ENCODE results near the gene WDR82.

The WDR82 gene

DNA sequence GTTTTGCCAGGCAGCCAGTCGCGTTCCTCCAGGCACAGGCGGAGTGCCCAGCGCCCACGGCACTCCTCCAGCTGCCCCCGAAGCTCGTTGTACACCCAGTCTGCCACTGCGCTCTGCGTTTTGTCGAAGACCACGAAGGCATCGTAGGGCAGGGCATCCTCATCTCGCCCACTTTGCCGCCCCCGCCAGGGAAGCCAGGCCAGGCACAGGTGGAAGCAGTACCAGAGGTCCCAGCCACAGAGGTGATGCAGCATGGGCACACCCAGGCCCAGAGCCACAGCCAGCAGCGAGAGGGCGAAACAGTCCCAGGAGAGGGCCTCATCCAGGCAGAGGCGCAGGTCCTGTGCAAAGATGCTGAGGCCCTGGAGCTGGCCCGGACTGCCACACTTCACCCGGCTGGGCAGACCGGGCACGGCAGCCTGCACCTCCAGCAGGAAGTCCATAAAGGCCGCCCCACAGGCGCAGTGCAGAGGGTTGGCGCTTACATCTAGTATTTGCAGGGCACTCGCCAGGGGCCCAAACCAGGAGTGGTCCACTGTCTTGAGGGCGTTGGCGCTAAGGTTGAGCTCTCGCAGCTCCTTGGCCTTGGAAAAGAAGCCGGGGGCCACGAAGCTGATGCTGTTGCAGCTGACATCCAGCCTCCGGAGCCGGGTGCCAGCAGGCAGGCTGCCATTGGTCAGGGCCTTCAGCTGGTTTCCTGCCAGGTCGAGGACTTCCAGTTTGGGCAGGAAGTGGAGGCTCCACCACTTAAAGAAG is 56.7 kb downstream of the WDR82 start:
- DNase-seq: no peak

DNA sequence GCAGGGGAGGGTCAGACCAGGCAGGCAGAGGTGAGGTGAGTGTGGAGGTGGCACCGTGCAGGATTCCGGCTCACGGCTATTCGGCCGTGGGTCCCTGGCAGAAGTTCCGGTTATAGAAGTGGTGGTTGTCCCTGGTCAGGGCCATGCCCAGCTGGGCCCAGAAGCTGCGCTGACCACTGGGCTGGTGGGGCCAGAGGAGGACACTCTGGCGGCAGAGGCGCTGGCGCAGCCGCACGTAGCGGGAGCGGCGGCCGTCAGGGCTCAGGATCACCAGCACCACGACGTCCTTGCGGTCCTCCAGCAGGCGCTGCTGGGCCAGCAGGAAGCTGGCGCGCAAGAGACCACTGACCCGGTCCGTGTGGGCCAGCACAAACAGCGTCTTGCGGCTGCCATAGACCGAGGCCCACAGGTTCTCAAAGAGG is 57.3 kb downstream of the WDR82 start:
- DNase-seq: no peak

GRCh38 chr3:52220380-52221026 is 57.9 kb downstream of the WDR82 start:
- peak; percentile 84 to 91 (median 85) for DNase-seq

- DNase-seq: no peak
Observed at GRCh38 chr3:52218937-52219650, 59.4 kb downstream of the WDR82 start.

DNA sequence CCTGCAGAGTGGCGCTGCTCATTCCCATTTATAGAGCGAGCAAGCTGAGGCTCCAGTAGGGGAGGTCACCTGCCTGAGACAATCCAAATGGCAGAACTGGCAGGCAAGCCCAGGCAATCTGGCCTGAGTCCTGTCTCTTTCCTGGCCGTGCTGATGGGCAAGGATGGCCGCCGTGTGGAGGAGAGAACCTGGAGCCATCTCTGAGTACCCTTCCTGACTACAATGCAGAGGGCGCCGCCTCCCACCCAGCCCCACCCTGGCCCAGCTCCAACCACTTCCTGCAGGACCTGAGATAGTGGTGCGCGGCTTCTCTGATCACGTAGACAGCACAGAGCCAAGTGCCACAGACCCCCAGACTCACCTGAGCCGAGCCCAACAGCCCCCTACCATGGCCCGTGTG is 60.0 kb downstream of the WDR82 start:
- no peak for DNase-seq

DNA sequence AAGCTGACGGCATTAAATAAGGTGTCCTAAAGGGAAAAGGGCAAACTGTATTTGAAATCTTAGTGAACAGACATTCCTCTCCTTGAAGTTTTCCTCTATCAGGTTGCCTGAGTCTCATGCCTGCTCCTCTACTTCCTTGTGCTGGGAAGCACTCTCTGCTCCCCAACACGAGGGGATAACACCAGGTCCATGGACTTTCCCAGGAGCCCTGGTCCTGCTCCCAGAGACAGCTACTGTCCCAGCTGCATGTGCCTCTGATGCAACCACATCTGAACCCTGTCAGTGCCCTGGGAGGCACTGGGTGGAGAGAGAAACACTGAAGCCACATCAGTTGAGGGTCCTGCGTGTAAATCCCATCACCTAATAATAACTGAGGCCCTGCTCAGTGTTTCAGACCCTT is 60.4 kb downstream of the WDR82 start:
- peak in 1 of 3 donors; percentile 30 for DNase-seq

DNA sequence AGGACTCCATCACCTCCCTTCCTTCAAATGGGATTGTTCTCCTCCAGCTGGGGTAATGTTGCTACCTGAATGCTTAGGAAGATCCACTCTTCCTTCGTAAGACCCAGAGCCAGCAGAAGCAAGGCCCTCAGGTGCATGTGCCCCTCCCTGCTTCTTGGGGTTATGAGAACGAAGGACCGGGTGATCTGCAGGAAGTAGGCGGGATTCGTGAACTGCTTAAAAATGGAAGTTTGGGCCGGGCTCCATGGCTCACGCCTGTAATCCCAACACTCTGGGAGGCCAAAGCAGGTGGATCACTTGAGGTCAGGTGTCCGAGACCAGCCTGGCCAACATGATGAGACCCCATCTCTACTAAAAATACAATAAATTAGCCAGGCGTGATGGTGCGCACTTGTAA is 61.0 kb downstream of the WDR82 start:
- DNase-seq: no peak

DNA sequence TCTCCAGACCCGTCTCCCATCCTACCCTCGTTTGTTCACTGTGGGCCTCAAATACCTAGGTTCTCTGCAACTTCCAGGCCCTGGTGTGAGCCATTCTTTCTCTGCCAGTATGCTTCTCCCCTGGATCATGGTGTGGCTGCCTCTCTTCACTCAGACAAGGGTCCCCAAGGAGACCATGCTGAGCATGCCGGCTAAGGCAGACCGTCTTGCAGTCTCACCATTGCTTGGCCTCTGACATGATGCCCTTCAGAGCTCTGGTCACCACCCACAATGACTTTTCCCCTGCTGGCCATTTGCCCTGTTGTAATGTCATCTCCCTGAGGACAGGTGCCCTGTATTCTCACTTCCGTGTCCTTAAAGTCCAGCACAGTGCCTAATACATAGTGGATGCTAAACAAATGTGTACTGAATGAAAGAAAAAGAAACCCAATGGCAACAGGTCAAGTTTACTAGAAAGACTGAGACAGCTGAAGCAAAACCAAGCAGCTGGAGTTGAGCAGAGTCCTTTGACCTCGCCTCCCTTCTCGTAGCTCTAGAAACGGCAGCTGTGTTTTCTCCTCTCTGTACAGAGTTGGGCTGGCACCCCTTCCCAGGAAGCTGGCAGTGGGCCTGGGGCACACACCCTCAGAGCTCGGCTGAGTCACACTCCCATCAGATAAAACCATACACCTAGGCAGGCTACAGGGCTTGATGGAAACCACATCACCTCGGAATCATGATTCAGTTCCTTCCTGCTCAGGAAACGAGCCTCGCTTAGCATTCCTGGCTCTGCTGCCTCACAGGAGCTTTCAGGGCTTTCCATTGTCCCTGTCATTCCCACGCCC is 61.7 kb downstream of the WDR82 start:
- DNase-seq: no peak

DNA sequence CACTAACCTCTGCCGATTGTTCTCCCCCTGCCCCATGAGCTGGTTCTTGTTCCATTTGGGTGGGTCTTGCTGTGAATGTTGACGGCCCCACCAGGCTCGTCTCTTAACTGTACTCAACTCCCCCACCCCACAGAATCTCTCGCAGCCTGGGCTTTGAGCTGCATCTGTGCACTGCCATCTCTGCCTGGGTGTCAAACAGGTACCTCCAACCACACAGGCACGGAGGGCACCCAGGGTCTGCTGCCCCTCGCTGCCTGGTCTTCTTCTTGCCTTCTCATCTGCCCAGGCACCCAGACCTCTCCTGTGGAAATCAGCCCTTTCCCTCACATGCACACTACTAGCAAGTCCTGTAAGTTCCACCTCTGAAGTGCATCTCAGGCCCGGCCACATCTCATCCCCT is 63.1 kb downstream of the WDR82 start:
- DNase-seq: no peak

- no peak for DNase-seq
Observed at GRCh38 chr3:52213901-52214300, 64.5 kb downstream of the WDR82 start.

DNA sequence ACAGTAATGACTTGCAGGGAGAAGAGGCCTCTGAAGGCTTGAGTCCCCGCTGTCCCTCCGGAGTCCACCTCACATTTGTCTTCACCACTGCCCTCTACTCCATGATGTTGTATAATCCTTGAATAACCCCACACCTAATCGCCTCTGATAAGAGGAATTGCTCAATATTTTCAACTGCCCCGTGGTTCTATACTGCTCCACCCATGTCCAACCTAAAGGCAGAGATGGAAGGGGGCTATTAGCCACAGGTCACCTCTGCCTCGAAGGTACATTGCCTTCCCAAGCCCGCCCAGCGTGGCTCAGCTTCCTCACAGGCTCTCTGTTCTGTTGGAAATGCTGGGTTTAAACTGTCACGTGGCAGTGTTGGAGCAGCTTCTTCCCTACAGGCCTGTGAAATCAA is 65.4 kb downstream of the WDR82 start:
- DNase-seq: no peak

GRCh38 chr3:52211268-52211891 is 67.1 kb downstream of the WDR82 start:
- DNase-seq: no peak

- DNase-seq: peak; percentile 68 to 83 (median 79)
Observed at GRCh38 chr3:52210550-52211046, 67.9 kb downstream of the WDR82 start.

DNA sequence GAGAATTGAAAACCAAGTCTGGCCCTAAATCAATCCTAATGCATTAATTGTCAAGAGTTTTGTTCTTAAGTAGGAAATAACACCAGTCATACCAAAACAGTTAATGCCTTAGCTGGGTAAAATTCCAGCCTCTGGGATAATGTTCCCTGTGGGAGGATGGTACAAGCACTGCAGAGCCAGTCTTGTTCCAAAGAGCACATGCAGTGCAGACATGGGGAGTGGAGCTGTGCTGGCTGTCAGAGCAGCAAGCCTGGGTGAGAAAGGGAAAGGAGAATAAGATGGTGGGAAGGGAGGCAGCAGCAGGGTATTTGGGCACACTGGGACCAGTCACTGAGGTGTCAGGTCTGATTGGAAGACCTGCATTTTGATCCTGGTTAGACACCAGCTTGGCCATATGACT is 68.4 kb downstream of the WDR82 start:
- no peak for DNase-seq

DNA sequence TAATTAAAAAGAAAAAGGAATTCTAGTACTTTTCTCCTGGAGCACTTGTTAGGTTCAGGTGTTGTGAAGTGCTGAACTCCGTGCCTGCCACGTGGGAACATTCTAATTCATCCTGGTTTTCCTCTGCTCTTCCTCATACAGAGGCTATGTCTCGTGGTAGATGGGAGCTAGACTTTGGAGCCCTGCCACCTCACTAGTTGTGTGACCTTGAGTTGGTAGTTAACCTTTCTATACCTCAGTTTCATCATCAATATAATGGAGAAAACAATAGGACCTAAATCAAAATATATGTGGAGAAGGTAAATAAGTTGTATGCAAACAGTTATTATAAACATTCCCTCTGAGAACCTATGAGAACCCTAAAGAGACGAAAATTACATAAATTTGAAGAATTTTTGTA is 69.9 kb downstream of the WDR82 start:
- no peak for DNase-seq

- no peak for DNase-seq
Observed at GRCh38 chr3:52205727-52206372, 72.6 kb downstream of the WDR82 start.
